ENCODE data around the gene NFATC3. TPM values are rescaled to one million over a fixed set of nuclear protein-coding genes. Genes with fewer than 3 reads are reported as not detected.

Gene NFATC3
- total and polyA plus RNA-seq, 7 donors, result 4.8 to 52.2 (median 42.8) TPM

DNA sequence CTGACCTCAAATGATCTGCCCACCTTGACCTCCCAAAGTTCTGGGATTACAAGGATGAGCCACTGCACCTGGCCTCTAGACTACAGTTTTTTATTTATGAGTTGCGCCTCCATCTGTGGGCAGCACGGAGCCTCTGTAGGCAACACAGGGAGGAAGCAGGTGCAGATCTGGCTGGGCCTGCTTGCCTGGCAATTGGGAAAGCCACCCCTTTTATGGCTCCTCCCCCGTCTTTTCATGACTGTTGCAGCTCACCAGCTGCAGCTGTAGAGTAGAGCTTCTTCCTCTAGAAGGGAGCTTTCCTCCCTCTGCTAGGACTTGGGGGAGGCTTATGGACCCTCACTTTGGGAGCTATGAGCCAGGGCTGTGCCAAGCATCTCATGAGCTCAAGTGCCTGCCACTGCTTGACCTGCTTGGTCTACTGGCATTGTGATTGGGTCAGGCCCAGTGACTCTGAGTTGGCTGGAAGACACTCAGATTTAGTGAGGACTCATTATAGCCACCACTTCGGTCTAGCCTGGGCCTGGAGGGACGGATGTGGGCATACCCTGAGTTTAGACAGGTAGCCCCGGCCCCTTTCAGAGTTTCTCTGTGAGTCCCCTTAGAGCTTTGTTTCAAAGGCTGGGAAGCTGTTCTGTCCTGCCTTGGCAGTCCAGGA, 172.2 kb downstream of the NFATC3 start:
- intact Hi-C loops (cut with DNase I), result no loop called here

DNA sequence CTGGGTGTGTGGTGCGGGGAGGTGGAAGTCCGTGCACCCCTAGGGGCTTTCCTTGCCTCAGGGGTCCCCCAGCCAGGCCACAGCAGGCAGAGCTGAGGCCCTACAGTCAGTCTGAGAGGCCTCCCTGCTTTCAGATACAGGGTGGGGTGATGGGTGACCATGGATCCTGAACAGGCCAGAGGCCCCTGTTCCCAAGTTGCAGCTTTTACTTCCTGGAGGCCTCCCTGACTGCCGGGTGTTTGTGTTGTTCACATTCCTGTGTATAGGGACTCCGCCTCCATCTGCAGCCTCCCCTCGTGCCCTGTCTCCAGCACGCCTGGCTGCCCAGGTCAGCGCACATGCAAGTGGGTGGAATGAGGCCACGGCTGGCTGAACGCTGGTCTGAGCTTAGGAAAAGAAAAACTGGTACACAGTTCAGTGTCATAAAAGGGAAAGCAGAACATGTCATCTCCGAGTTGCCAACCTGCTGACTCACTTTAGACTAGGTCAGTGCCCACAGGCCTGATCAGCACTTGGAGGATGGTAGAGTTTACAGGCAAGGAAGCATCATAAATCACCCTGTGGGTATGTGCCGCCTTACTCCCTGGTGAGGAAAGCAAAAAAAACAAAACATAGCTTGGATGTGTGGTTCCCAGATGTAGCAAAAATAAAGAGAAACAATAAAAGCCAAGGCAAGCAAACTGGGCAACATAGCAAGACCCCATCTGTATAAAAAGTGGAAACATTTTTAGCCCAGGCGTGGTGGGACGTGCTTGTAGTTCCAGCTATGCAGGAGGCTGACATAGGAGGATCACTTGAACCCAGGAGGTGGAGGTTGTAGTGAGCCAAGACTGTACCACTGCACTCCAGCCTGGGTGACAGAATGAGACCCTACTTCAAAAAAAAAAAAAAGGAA, 173.0 kb downstream of the NFATC3 start:
- WGBS, 2 donors, result 31 to 50% methylated on average over 13 of the region's 13 CpGs
- no peaks in the 10 kb centered on the region for H3K27me3 ChIP-seq
- intact Hi-C loops (cut with DNase I), result no loop called here
- TF ChIP-seq, protein P1, sequence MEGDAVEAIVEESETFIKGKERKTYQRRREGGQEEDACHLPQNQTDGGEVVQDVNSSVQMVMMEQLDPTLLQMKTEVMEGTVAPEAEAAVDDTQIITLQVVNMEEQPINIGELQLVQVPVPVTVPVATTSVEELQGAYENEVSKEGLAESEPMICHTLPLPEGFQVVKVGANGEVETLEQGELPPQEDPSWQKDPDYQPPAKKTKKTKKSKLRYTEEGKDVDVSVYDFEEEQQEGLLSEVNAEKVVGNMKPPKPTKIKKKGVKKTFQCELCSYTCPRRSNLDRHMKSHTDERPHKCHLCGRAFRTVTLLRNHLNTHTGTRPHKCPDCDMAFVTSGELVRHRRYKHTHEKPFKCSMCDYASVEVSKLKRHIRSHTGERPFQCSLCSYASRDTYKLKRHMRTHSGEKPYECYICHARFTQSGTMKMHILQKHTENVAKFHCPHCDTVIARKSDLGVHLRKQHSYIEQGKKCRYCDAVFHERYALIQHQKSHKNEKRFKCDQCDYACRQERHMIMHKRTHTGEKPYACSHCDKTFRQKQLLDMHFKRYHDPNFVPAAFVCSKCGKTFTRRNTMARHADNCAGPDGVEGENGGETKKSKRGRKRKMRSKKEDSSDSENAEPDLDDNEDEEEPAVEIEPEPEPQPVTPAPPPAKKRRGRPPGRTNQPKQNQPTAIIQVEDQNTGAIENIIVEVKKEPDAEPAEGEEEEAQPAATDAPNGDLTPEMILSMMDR (IDR thresholded peaks at IDR 0.05), result no peak
- no peak for TF ChIP-seq POLR2A (IDR thresholded peaks at IDR 0.05)
- TF ChIP-seq POLR2AphosphoS5 (IDR thresholded peaks at IDR 0.05), result peak; percentile 47 to 67 (median 60)
- peak in 2 of 4 donors; percentile 38 to 70 for TF ChIP-seq EP300 (IDR thresholded peaks at IDR 0.05)
- no peaks in the 10 kb centered on the region for H3K9me3 ChIP-seq
- peaks cover 0 to 38% (median 21%) of the 10 kb centered on the region in 4 donors for H3K4me1 ChIP-seq
- peak; percentile 93 for DNase-seq
- peak overlapping the region; percentile 71 to 91 (median 88) for H3K27ac ChIP-seq
- H3K4me3 ChIP-seq, result no peak overlapping the region
- H3K36me3 ChIP-seq, result peaks cover 19 to 58% (median 25%) of the 10 kb centered on the region in 4 donors

More for the DNA sequence above, 172.2 kb downstream of the NFATC3 start:
- no peak for DNase-seq
- Histone ChIP-seq H3K9me3 (no peaks in the 10 kb centered on the region), H3K36me3 (peaks cover 19 to 65% (median 26%) of the 10 kb centered on the region in 4 donors), H3K4me1 (peaks cover 0 to 46% (median 25%) of the 10 kb centered on the region in 4 donors), H3K27me3 (no peaks in the 10 kb centered on the region), H3K4me3 (no peak overlapping the region), H3K27ac (peak overlapping the region; percentile 71 to 91 (median 88))
- 36 to 46% methylated on average over 6 of the region's 6 CpGs for WGBS, 2 donors
- TF ChIP-seq POLR2A (IDR thresholded peaks at IDR 0.05), result no peak
- TF ChIP-seq POLR2AphosphoS5 (IDR thresholded peaks at IDR 0.05), result no peak
- TF ChIP-seq, protein P1 (IDR thresholded peaks at IDR 0.05), result no peak
- no peak for TF ChIP-seq EP300 (IDR thresholded peaks at IDR 0.05)

DNA sequence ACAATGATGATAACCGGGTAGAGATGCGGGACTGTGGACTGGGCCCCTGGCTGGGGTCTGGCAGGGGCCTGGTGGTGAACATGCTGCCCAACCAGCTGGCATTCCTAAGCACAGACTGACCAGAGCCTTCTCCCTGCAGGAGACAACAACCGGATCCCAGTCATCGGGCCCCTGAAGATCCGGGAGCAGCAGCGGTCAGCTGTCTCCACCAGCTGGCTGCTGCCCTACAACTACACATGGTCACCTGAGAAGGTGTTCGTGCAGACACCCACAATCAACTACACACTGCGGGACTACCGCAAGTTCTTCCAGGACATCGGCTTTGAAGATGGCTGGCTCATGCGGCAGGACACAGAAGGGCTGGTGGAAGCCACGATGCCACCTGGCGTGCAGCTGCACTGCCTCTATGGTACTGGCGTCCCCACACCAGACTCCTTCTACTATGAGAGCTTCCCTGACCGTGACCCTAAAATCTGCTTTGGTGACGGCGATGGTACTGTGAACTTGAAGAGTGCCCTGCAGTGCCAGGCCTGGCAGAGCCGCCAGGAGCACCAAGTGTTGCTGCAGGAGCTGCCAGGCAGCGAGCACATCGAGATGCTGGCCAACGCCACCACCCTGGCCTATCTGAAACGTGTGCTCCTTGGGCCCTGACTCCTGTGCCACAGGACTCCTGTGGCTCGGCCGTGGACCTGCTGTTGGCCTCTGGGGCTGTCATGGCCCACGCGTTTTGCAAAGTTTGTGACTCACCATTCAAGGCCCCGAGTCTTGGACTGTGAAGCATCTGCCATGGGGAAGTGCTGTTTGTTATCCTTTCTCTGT, 174.0 kb downstream of the NFATC3 start:
- WGBS, 2 donors, result 92 to 95% methylated on average over 27 of the region's 27 CpGs
- no peak for DNase-seq
- Histone ChIP-seq H3K4me3 (no peak overlapping the region), H3K4me1 (peaks cover 0 to 45% (median 27%) of the 10 kb centered on the region in 4 donors), H3K27me3 (no peaks in the 10 kb centered on the region), H3K36me3 (peaks cover 19 to 49% (median 25%) of the 10 kb centered on the region in 4 donors), H3K27ac (peak overlapping the region in 3 of 4 donors; percentile 87 to 91 (median 88)), H3K9me3 (no peaks in the 10 kb centered on the region)
- intact Hi-C loops (cut with DNase I), result no loop called here
- TF ChIP-seq POLR2A (IDR thresholded peaks at IDR 0.05), result no peak
- no peak for TF ChIP-seq POLR2AphosphoS5 (IDR thresholded peaks at IDR 0.05)
- no peak for TF ChIP-seq EP300 (IDR thresholded peaks at IDR 0.05)
- TF ChIP-seq, protein P1 (IDR thresholded peaks at IDR 0.05), result no peak

GRCh38 chr16:68263559-68264127, 178.5 kb downstream of the NFATC3 start:
- H3K4me3 ChIP-seq, result peak overlapping the region; percentile 78 to 84 (median 82)
- intact Hi-C loops (cut with DNase I), result loop anchor here (5.0 kb wide), 1 partner anchor 49 kb away; the partner anchor contains the start of genes PRMT7 and SLC7A6OS
- no peak for DNase-seq
- no peaks in the 10 kb centered on the region for H3K9me3 ChIP-seq
- H3K27ac ChIP-seq, result peak overlapping the region; percentile 97 to 99 (median 98)
- H3K4me1 ChIP-seq, result peaks cover 0 to 47% (median 34%) of the 10 kb centered on the region in 4 donors
- H3K27me3 ChIP-seq, result no peaks in the 10 kb centered on the region
- 35 to 36% methylated on average over 11 of the region's 11 CpGs for WGBS, 2 donors
- no peak for TF ChIP-seq POLR2AphosphoS5 (IDR thresholded peaks at IDR 0.05)
- TF ChIP-seq POLR2A (IDR thresholded peaks at IDR 0.05), result no peak
- peaks cover 6 to 23% (median 12%) of the 10 kb centered on the region in 4 donors for H3K36me3 ChIP-seq

Data from sigmoid colon (tissue), 7 donors.